Epithelial cell of prostate (primary cell): ENCODE data around the gene POLE2.
"Not testable (repeated sequence)": the region's sequence is repeated elsewhere in the genome, so short reads cannot be mapped to it uniquely, and the experiment has no call there.

Experiments
- DNase-seq: peaks from one replicate; pipeline ENCODE4 v3.0.0-alpha.2; 2011; ENCODE audit warnings: low read depth, low spot score
- H3K27ac ChIP-seq: fragments of 450-650 bp; 2 replicates; pipeline ENCODE4 v1.5.1; 2017; ENCODE audit warnings: mild to moderate bottlenecking

POLE2 gene

GRCh38 chr14:49673586-49673985, 14.4 kb downstream of the POLE2 start:
- H3K27ac ChIP-seq, result no peak overlapping the region
- no peak for DNase-seq

- DNase-seq, result no peak
- H3K27ac ChIP-seq, result no peak overlapping the region
Measured at GRCh38 chr14:49670475-49670874, 17.5 kb downstream of the POLE2 start.

- DNase-seq, result peak; percentile 22
- H3K27ac ChIP-seq, result peak overlapping the region; percentile 82
Measured at GRCh38 chr14:49659526-49660455, 28.2 kb downstream of the POLE2 start.

GRCh38 chr14:49657500-49657899, 30.5 kb downstream of the POLE2 start:
- DNase-seq, H3K27ac ChIP-seq: not testable (repeated sequence)

- no peak for DNase-seq
- no peak overlapping the region for H3K27ac ChIP-seq
Measured at GRCh38 chr14:49654511-49654910, 33.5 kb downstream of the POLE2 start.

GRCh38 chr14:49653508-49653907, 34.5 kb downstream of the POLE2 start:
- DNase-seq, result no peak
- H3K27ac ChIP-seq, result no peak overlapping the region

GRCh38 chr14:49642163-49642562, 45.9 kb downstream of the POLE2 start:
- no peak for DNase-seq
- H3K27ac ChIP-seq, result no peak overlapping the region

- DNase-seq, result no peak
- no peak overlapping the region for H3K27ac ChIP-seq
Measured at GRCh38 chr14:49641697-49642129, 46.3 kb downstream of the POLE2 start.

- no peak for DNase-seq
- H3K27ac ChIP-seq, result no peak overlapping the region
Measured at GRCh38 chr14:49640540-49641417, 47.2 kb downstream of the POLE2 start.

GRCh38 chr14:49637534-49638078, 50.4 kb downstream of the POLE2 start:
- no peak for DNase-seq
- H3K27ac ChIP-seq, result no peak overlapping the region

GRCh38 chr14:49636866-49637265, 51.1 kb downstream of the POLE2 start:
- no peak overlapping the region for H3K27ac ChIP-seq
- no peak for DNase-seq

- DNase-seq, result no peak
- H3K27ac ChIP-seq, result peak within 1 kb of the TSS; percentile 95
Measured at GRCh38 chr14:49634547-49635334, 53.3 kb downstream of the POLE2 start, which contains the start of gene DNAAF2. DNAAF2 (minus strand) TSS chr14:49635244; CDS start chr14:49635149, 95 bp downstream.

GRCh38 chr14:49633640-49634546, 54.1 kb downstream of the POLE2 start:
- peak; percentile 80 for DNase-seq
- H3K27ac ChIP-seq, result peak overlapping the region; percentile 95

- peak overlapping the region; percentile 96 for H3K27ac ChIP-seq
- DNase-seq, result peak; percentile 60
Measured at GRCh38 chr14:49623941-49624839, 63.8 kb downstream of the POLE2 start.

- H3K27ac ChIP-seq, result peak overlapping the region; percentile 96
- DNase-seq, result no peak
Measured at GRCh38 chr14:49623387-49623786, 64.6 kb downstream of the POLE2 start.

GRCh38 chr14:49622022-49622607, 65.9 kb downstream of the POLE2 start:
- DNase-seq, result no peak
- peak overlapping the region; percentile 96 for H3K27ac ChIP-seq

GRCh38 chr14:49621114-49621881, 66.7 kb downstream of the POLE2 start:
- peak overlapping the region; percentile 96 for H3K27ac ChIP-seq
- no peak for DNase-seq
